T-helper 17 cell (primary cell): ENCODE results near the gene AIG1. TPM values are rescaled to one million over a fixed set of nuclear protein-coding genes. Genes with fewer than 3 reads are reported as not detected.

Experiments used
- ATAC-seq: fragments of 150-1000 bp; cut with Tn5 transposase; 2 replicates; pipeline ENCODE4 v1.10.0; 2021; ENCODE audit warnings: mild to moderate bottlenecking, moderate library complexity
- DNase-seq, 3 donors: peaks; one replicate each; pipeline versions ENCODE4 v3.0.0 to v3.0.0-alpha.2; 2020 to 2021
- H3K9me3 ChIP-seq: one replicate; pipeline ENCODE4 v1.7.0; 2013; ENCODE audit warnings: low read length, mild to moderate bottlenecking; ENCODE audit not compliant: control insufficient read depth, poor library complexity, severe bottlenecking
- H3K27ac Mint-ChIP-seq: one replicate; pipeline ENCODE4 v1.8.0; 2022; ENCODE audit warnings: mild to moderate bottlenecking, moderate library complexity, mixed read lengths
- H3K27me3 Mint-ChIP-seq: one replicate; pipeline ENCODE4 v1.8.0; 2022; ENCODE audit warnings: mixed read lengths
- H3K36me3 Mint-ChIP-seq: one replicate; pipeline ENCODE4 v1.8.0; 2022; ENCODE audit warnings: low read depth, mixed read lengths
- H3K4me1 Mint-ChIP-seq: one replicate; pipeline ENCODE4 v1.8.0; 2022; ENCODE audit warnings: mild to moderate bottlenecking, mixed read lengths
- H3K4me3 Mint-ChIP-seq: one replicate; pipeline ENCODE4 v1.8.0; 2022; ENCODE audit warnings: mild to moderate bottlenecking, moderate library complexity, mixed read lengths
- total RNA-seq, 4 donors: library from RNA in 2 of 4; stranded (reverse) in 2 of 4; gene quantifications; one replicate each; pipeline ENCODE4 v1.2.3 and lab custom pipeline; 2022 to 2026

The AIG1 gene
- total RNA-seq, 2 donors from 2014 or later: 7.9 to 16.5 TPM

DNA sequence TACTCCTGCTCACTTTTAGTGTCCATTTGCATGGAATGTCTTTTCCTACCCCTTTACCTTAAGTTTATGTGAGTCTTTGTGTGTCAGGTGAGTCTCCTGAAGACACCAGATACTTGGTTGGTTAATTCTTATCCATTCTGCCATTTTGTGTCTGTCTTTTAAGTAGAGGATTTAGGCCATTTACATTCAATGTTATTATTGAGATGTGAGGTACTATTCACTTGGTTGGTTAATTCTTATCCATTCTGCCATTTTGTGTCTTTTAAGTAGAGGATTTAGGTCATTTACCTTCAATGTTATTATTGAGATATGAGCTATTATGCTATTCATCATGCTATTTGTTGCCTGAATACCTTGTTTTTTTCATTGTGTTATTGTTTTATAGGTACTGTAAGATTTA, 113.8 kb downstream of the AIG1 start:
- H3K27me3 Mint-ChIP-seq: no peaks in the 10 kb centered on the region
- H3K9me3 ChIP-seq: peaks cover 2% of the 10 kb centered on the region
- ATAC-seq (no peak), DNase-seq (no peak)
- no peak overlapping the region for H3K4me3 Mint-ChIP-seq
- no peak overlapping the region for H3K27ac Mint-ChIP-seq
- H3K4me1 Mint-ChIP-seq: no peaks in the 10 kb centered on the region
- peaks cover 8% of the 10 kb centered on the region for H3K36me3 Mint-ChIP-seq

DNA sequence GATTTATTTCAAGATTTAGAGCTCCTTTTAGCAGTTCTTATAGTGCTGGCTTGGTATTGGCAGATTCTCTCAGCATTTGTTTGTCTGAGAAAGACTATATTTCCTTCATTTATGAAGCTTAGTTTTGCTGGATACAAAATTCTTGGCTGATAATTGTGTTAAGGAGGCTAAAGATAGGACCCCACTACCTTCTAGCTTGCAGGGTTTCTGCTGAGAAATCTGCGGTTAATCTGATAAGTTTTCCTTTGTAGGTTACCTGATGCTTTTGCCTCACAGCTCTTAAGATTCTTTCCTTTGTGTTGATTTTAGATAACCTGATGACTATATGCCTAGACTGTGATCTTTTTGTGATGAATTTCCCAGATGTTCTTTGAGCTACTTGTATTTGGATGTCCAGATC, 114.3 kb downstream of the AIG1 start:
- no peak overlapping the region for H3K27ac Mint-ChIP-seq
- no peaks in the 10 kb centered on the region for H3K27me3 Mint-ChIP-seq
- H3K36me3 Mint-ChIP-seq: peaks cover 8% of the 10 kb centered on the region
- no peaks in the 10 kb centered on the region for H3K4me1 Mint-ChIP-seq
- DNase-seq (no peak), ATAC-seq (no peak)
- H3K9me3 ChIP-seq: peaks cover 2% of the 10 kb centered on the region
- H3K4me3 Mint-ChIP-seq: no peak overlapping the region

DNA sequence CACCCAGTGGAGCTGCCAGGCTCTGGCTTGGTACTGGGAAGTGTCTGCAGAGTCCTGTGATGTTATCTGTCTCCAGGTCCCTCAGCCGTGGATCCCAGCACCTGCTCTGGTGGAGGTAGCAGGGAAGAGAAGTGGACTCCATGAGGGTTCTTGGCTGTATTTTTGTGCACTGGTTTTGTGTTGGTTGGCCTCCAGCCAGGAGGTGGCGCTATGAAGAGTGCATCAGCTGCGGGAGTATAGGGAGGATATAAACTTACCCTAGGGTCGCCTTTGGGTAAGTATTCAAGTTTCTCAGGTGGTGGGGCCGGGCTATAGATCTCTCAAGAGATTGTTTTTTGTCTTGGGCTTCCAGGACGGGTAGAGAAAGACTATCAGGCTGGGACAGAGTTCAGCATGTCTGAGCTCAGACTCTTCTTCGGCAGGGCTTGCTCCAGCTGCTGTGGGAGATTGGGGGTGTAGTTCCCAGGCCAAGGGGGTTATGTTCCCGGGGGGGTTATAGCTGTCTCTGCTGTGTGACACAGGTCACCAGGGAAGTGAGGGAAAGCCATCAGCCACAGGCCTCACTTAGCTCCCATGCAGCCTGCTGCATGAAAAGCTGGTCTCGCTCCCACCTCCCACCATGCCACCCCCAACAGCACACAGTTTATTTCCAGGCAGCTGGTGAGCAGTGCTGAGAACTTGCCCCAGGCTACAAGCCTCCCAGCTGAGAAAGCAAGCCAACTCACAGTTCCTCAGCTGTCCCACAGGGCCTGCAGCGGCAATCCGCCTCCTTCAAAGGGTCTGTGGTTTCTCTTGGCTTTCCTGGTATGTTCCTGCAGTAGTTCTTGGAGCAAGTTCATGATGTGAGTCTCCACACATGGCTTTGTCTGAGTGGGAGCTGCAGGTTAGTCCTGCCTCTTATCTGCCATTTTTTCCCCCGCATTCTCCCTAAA, 115.7 kb downstream of the AIG1 start:
- Mint-ChIP-seq H3K27me3 (no peaks in the 10 kb centered on the region), H3K27ac (no peak overlapping the region), H3K36me3 (peaks cover 8% of the 10 kb centered on the region), H3K4me1 (no peaks in the 10 kb centered on the region), H3K4me3 (no peak overlapping the region)
- ATAC-seq (no peak), DNase-seq (no peak)
- peaks cover 2% of the 10 kb centered on the region for H3K9me3 ChIP-seq

DNA sequence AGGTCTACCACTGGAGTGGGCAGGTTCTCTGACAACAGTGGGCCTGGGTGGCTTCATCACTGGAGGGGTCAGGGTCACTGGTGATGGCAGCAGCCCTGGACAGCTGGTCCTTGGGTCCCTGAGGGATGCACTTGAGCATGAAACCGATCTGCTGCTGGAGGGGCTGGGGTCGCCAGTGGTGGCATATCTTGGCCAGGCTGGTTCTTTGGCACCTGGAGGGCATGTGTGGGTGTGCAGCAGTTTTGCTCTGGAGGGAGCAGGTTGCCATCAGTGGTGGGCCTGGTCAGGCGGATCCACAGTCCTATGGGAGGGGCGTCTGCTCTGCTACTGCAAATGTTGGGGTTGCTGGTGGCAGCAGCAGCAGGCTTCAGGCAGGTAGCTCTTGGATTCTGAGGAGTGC, 117.0 kb downstream of the AIG1 start:
- Mint-ChIP-seq H3K27me3 (no peaks in the 10 kb centered on the region), H3K36me3 (peaks cover 4% of the 10 kb centered on the region), H3K4me1 (no peaks in the 10 kb centered on the region), H3K27ac (no peak overlapping the region), H3K4me3 (no peak overlapping the region)
- ATAC-seq (no peak), DNase-seq (no peak)
- peaks cover 2% of the 10 kb centered on the region for H3K9me3 ChIP-seq

DNA sequence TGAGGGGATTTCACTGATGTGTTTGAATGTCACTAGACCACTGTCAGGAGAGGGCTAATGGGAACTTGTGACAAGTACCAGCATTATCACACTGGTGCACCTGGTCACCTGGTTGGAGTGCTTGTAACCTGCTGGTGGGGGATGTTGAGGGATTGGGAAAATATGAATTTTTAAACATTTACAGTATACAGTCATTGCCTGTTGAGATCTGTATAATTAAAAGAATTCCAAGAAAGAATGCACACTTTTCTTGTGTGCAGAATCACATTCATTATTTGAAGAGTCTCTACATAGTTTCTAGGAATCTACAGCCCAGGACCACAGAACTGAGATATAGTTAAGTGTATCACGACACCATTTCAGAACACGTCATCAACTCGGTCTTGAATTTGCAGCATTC, 118.4 kb downstream of the AIG1 start:
- ATAC-seq (no peak), DNase-seq (no peak)
- Mint-ChIP-seq H3K4me1 (no peaks in the 10 kb centered on the region), H3K4me3 (no peak overlapping the region), H3K27me3 (no peaks in the 10 kb centered on the region), H3K36me3 (peaks cover 4% of the 10 kb centered on the region), H3K27ac (no peak overlapping the region)
- peaks cover 2% of the 10 kb centered on the region for H3K9me3 ChIP-seq

DNA sequence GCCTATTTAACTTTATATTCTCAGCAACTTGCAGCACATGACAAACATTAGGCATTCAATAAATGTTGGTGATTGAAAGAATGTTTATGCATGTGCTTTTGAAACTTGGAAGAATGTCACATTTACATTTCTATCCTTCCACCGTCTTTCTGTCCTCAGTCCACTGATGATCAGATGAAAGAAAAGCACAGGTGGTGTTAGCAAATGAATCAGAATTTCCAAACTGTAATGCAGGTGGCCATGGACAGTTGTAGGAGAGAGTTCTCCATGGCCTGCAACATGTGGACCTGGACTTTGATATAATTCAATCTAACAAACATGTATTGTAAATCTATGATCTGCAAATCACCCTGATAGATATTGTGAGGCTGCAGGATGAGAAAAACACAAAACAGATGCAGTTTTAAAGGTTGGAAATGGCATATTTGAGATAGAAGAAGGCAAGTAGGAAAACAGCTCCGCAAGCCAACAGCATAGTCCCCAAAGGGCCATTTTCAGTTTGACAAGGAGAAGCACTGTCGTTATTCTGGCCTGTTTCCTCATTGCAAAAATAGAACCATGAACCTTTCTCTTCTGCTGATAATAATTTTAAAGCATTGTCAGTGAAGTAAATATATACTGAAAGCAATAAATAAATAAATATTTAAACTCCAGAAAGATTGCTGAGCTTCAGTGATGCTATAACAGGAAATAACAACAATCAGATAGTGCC, 119.4 kb downstream of the AIG1 start:
- no peaks in the 10 kb centered on the region for H3K4me1 Mint-ChIP-seq
- no peaks in the 10 kb centered on the region for H3K27me3 Mint-ChIP-seq
- ATAC-seq: no peak
- no peak overlapping the region for H3K4me3 Mint-ChIP-seq
- no peak overlapping the region for H3K27ac Mint-ChIP-seq
- H3K9me3 ChIP-seq: peaks cover 2% of the 10 kb centered on the region
- H3K36me3 Mint-ChIP-seq: peaks cover 4% of the 10 kb centered on the region
- DNase-seq: no peak

DNA sequence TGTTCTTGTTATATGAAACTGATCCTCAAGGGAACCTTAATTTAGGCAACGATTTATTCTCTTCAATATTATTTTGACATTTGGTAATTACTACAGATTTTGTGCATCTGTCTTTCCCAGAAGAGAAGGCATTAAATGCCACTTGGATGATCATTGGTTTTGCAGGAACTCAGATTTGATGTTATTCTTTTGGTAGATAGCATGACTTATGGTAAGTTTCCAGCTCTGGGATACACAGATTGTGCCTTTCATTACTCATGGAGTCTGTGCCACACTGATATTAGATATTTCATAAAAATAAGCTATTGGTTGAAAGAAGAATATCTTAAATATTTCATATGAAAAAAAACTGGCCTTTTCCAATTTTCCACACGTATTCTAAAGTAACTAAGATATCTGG, 120.1 kb downstream of the AIG1 start:
- Mint-ChIP-seq H3K36me3 (peaks cover 9% of the 10 kb centered on the region), H3K27ac (no peak overlapping the region), H3K27me3 (no peaks in the 10 kb centered on the region), H3K4me1 (no peaks in the 10 kb centered on the region), H3K4me3 (no peak overlapping the region)
- H3K9me3 ChIP-seq: no peaks in the 10 kb centered on the region
- ATAC-seq (no peak), DNase-seq (no peak)

DNA sequence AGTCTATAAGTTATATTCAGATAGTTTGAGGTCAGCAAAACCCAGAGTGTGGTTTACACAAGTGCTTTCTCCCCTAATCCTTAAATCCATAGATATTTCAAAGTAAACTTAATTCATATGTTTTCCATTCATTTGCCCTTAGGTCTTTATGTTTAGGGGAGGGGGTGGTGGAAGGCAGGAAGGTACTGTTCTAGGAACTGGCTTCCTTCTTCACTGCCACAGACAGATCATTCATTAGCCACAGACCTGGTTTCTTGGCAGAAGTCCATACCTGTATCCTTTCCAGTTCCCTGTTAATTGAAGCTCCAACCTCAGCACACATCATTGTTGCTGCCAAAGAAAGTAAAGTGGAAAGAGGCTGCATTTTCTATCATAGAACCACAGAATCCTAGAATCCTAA, 123.0 kb downstream of the AIG1 start:
- Mint-ChIP-seq H3K27ac (no peak overlapping the region), H3K27me3 (no peaks in the 10 kb centered on the region)
- ATAC-seq: no peak

DNA sequence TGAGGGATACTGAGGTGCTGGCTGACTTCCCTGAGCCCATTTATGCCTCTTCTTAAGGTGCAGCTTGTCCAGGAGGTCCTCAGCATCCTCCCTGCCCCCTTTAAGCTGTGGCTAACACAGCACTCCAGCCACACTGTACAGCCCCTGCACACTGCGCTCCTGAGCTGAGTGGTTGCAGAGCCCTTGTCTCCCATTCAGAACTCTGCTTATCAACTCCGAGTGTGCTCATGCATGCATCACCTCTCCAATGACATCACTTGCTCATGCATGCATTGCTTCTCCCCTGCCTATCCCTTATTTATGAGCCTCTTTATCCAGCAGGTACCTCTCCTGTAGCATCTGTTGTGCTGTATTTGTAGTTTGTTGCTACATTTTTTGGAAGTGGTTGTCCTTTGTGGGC, 124.6 kb downstream of the AIG1 start:
- no peaks in the 10 kb centered on the region for H3K27me3 Mint-ChIP-seq
- no peaks in the 10 kb centered on the region for H3K4me1 Mint-ChIP-seq
- H3K4me3 Mint-ChIP-seq: no peak overlapping the region
- H3K36me3 Mint-ChIP-seq: peaks cover 14% of the 10 kb centered on the region
- peak overlapping the region; percentile 3 for H3K27ac Mint-ChIP-seq
- DNase-seq: no peak
- H3K9me3 ChIP-seq: no peaks in the 10 kb centered on the region
- no peak for ATAC-seq

More for the DNA sequence above, 123.0 kb downstream of the AIG1 start:
- Mint-ChIP-seq H3K36me3 (peaks cover 14% of the 10 kb centered on the region), H3K4me1 (no peaks in the 10 kb centered on the region), H3K4me3 (no peak overlapping the region)
- no peak for DNase-seq
- no peaks in the 10 kb centered on the region for H3K9me3 ChIP-seq

DNA sequence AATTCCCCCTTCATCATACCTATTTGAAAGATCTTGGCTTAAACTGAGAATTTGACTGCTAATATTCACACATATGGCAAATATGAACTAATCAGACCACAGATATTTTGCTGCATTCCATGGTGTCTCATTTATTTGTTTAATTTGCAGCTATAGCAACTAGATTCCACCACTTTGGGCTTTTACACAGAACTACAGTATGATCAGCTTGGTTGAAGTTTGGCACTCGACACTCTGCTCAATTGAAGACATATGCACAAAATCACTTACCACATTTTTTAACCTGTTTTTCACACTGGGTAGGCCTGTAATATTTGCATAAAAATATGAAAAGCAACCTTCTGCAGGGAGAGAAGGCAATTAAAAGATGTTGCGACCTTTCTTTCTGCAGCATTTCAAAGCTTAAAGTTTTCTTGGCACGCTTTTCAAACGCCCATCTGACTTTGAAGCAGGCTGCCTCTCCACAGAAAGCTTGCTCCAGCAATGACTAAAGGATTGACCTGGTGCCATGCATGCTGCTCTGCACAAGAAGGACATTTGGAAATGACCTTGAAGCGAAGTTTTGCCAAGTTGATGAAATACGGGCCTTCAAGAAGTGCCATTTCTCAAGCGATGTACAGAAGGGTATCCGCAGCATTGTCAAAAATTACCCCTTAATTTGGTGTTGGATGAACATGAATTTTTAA, 126.7 kb downstream of the AIG1 start:
- H3K36me3 Mint-ChIP-seq: peaks cover 16% of the 10 kb centered on the region
- no peaks in the 10 kb centered on the region for H3K9me3 ChIP-seq

DNA sequence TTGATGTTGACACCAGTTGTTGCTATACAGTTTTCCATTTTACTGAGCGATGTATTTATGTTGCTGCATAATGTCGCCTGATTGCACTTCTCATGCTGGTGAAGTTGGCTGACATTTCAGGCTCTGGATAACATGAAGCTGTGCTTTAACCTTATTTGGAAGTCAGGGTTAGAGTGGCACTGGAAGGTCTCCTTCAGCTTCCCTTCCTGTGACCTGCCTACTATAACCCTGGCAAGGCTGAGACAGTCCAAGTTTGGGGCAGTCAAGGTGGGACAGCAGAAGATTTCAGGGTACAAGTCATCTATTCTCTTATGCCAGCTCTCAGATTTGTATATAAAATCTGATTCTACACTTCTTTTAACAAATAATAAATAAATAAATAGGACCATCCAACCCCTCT, 127.6 kb downstream of the AIG1 start:
- no peaks in the 10 kb centered on the region for H3K27me3 Mint-ChIP-seq
- H3K4me3 Mint-ChIP-seq: no peak overlapping the region
- H3K36me3 Mint-ChIP-seq: peaks cover 16% of the 10 kb centered on the region
- ATAC-seq (no peak), DNase-seq (no peak)
- no peak overlapping the region for H3K27ac Mint-ChIP-seq
- H3K9me3 ChIP-seq: no peaks in the 10 kb centered on the region
- H3K4me1 Mint-ChIP-seq: no peaks in the 10 kb centered on the region

More for the DNA sequence above, 126.7 kb downstream of the AIG1 start:
- Mint-ChIP-seq H3K27ac (no peak overlapping the region), H3K4me1 (no peaks in the 10 kb centered on the region), H3K4me3 (no peak overlapping the region), H3K27me3 (no peaks in the 10 kb centered on the region)
- no peak for DNase-seq
- no peak for ATAC-seq

DNA sequence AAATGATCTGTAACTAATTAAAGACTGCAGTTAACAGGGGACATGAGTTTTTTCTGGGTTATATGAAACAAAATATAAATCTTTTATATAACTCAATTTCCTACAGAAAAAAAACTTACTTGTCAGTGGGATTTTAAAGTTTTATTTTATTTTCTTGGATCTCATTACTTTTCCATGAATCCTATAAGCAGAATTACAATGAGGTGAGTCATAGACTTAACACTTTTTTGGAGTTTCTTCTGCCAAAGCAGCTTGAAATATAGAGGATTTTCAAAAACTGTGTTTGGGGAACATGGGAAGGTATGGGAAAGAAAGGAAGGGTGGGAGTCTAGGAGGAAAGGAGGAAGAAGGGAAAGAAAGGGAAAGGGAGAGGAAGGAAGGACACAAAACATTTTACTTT, 130.7 kb downstream of the AIG1 start:
- Mint-ChIP-seq H3K27me3 (no peaks in the 10 kb centered on the region), H3K36me3 (peaks cover 13% of the 10 kb centered on the region), H3K4me1 (no peaks in the 10 kb centered on the region), H3K27ac (no peak overlapping the region), H3K4me3 (no peak overlapping the region)
- DNase-seq (no peak), ATAC-seq (no peak)
- no peaks in the 10 kb centered on the region for H3K9me3 ChIP-seq

DNA sequence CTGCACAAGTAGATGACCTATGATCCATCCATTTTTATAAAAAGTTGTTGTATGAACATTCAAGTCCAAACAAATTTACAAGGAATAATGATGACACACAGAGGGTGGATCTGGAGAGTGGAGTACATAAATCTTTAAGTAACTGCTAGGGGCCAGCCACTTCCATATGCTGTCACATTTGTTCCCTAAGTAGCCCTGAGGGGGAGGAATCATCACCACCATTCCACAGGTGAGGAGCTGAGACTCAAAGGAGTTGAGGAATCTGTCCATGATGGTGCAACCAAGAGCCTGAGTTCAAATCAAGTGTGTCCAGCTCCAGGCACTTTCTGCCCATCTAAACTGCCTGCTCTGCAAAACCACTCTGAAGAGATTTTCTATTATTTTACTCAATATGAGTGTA, 132.1 kb downstream of the AIG1 start:
- Mint-ChIP-seq H3K36me3 (peaks cover 8% of the 10 kb centered on the region), H3K27me3 (no peaks in the 10 kb centered on the region), H3K4me3 (no peak overlapping the region), H3K27ac (no peak overlapping the region), H3K4me1 (no peaks in the 10 kb centered on the region)
- ATAC-seq (no peak), DNase-seq (no peak)
- H3K9me3 ChIP-seq: no peaks in the 10 kb centered on the region
